GM19025 (cell line): Measurements from ENCODE around the gene CALN1.
"Not testable (repeated sequence)": the region's sequence is repeated elsewhere in the genome, so short reads cannot be mapped to it uniquely, and the experiment has no call there.

Source experiments
- ATAC-seq: cut with Tn5 transposase; IDR thresholded peaks from one replicate; pipeline ENCODE4 v1.9.1; 2021; ENCODE audit warnings: mild to moderate bottlenecking, low read depth, moderate library complexity; ENCODE audit not compliant: unreplicated experiment

CALN1 gene

DNA sequence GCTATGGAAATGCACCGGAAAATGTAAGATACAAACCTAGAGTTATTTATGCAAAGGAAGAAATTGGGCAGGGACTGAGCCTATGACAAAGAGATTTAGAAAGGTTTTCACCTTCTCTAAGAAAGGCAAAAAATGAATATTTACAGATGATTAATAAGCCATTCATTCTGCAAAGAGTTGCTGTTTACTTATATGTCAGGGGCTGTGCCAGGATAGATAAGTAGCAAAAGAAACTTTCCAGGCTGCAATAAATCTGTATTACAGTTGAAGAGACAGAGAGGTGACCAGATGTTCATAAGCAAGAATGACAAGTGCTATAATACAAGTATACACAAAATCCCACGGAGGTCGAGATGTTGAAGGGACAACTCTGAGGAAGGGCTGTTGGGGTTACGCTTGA lies 299.6 kb downstream of the CALN1 start:
- no peak for ATAC-seq

GRCh38 chr7:72111086-72111485 lies 301.1 kb downstream of the CALN1 start:
- ATAC-seq = no peak

GRCh38 chr7:72109566-72109965 lies 302.6 kb downstream of the CALN1 start:
- ATAC-seq = no peak

DNA sequence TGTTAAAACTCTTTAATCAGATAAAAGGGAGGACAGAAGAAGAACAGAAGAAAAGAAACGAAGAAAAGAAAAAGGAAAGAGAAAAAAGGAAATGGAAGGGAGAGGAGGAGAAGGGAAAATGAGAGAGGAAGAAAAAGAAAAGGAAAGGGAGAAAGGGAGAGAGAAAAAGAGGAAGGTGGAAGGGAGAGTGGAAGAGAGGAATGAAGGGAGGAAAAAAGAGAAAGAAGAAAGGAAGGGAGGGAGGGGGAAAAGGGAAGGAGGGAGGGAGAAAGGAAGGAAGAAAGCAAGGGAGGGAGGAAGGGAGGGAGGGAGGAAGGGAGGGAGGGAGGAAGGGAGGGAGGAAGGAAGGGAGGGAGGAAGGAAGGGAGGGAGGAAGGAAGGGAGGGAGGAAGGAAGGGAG lies 305.7 kb downstream of the CALN1 start:
- ATAC-seq = no peak

DNA sequence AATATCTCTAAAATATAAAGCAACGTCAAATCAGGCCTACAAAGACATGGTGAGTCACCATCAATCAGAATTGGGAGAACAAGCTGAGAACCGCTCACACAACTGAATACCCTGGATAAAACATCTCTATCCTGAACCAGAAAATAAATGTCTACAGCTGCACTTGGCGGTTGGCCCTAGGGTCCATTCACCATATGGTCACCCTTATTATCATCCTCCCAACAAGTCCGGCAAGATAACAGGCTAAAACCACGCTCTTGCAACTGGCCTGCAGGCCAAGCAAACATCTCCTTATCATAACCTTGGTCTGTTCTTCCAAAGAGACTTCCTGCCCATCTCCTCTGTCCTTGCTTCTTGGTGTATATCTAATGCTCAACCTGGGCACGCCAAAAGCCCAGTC lies 310.7 kb downstream of the CALN1 start:
- no peak for ATAC-seq

GRCh38 chr7:72099784-72100183 lies 312.4 kb downstream of the CALN1 start:
- no peak for ATAC-seq

GRCh38 chr7:72098807-72099580 lies 313.1 kb downstream of the CALN1 start:
- no peak for ATAC-seq

GRCh38 chr7:72097226-72097625 lies 314.9 kb downstream of the CALN1 start:
- no peak for ATAC-seq

GRCh38 chr7:72092769-72093168 lies 319.4 kb downstream of the CALN1 start:
- ATAC-seq = no peak

GRCh38 chr7:72087926-72088325 lies 324.2 kb downstream of the CALN1 start:
- no peak for ATAC-seq

DNA sequence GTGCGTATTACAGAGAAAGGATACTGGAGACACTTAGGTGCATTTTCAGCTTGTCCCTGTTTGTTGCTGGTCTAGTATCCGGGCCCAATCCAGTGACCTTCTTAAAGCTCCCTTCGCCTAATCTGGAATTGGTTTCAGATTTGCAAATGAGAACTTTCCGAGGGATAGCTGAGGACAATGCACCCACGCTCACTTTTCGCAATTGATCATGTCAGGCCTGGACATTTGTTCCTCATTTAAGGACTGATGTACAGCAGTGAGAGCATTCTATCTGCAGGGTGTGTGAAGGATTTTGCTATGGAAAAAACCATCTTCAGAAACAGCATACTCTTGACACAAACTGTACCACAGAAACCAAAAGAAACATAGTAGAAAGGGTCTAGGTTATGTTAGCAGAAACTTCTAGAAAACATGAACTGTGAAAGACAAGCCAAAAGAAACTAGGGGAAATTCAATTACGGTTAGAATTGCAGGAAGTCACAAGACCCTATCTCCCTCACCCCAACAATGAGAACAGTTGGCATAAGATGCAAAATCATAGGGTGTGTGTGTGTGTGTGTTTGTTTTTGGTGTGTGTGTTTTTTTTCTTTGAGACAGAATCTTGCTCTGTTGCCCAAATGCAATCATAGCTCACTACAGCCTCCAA lies 331.1 kb downstream of the CALN1 start:
- no peak for ATAC-seq

- no peak for ATAC-seq
These were observed 331.8 kb downstream of the CALN1 start for GRCh38 chr7:72080341-72080766.

GRCh38 chr7:72078856-72079255 lies 333.3 kb downstream of the CALN1 start:
- no peak for ATAC-seq

DNA sequence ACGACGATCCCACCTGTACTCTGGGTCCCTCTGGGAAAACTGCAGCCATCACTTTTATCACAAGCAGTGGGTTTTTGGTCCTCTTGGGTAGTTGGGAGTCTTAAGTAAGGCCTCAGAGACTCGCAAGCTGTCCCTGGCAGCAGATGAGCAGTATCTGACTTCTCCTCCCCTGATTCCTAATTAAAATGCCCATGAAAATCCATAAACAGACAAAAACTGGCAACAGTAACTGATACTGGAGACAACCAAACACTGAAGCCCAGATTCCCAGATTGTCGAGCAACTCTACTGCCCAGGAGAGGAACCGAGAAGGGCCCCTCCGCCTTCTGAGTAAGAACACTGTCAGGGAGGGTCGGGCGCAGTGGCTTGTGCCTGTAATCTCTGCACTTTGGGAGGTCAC lies 333.8 kb downstream of the CALN1 start:
- no peak for ATAC-seq

DNA sequence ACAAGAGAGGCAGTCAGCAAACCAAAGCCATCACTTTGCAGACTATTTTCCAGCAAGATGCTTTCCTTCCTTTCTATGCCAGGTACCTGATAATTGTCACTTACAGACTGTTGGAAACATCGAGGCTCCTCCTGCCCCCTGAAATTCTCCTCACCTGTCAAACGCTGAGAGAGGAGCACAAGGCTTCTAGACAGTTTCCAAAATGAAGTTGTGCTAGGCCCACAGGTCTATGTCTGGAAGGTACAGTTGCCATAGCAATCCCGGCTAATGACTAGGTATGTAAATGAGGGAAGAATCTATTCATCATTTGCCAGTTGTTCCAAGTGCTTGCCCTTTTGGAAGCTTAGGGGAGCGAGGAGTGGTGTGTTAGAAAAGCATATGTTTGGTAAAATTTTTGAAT lies 334.4 kb downstream of the CALN1 start:
- ATAC-seq = no peak

DNA sequence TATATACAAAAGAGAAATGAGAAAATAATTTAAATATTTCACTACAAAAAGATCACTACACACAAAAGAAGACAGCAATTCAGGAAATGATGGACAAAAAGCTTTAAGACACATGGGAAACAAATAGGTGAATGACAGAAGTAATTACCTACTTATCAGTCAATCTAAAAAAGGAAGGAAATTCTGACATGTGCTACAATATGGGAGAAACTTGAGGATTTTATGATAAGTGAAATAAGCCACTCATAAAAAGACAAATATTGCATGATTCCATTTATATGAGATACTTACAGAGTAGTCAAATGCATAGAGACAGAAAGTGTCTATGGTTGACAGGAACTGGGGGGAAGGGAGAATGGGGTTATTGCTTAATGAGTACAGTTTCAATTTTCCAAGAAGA lies 339.2 kb downstream of the CALN1 start:
- ATAC-seq = no peak

GRCh38 chr7:72069263-72069662 lies 342.9 kb downstream of the CALN1 start:
- no peak for ATAC-seq

DNA sequence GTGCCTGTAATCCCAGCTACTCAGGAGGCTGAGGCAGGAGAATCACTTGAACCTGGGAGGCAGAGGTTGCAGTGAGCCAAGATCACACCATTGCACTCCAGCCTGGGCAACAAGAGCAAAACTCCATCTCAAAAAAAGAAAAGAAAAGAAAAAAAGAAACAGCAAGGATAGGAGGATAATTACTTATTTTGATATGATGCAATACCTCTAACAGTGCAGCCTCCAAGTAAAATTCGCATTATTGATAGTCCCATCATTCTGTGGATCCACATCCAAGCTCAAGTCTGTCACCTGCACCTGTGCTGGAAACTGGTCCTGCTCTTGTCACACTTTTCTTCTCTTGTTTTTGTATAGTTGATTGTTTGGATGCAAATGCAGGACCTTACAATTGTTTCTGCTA lies 346.4 kb downstream of the CALN1 start:
- ATAC-seq = not testable (repeated sequence)

- ATAC-seq = no peak
These were observed 347.2 kb downstream of the CALN1 start for GRCh38 chr7:72064916-72065315.

DNA sequence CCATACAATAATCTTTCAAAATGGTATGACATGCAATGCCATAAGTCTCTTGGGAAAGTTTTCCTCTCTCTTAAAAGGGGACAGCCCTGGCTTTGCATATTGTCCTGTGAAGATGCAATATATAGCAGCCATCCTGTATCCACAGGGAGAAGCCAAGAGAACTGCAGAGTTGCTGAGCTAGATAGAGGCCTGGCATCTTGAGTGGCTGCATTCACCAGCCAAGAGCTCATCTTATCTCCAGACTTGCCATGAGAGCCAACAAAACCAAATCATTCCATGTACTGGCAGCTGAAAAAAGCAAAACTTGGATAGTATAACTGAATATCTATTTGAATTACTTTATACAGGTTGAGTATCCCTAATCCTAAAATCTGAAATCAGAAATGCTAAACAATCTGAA lies 348.8 kb downstream of the CALN1 start:
- ATAC-seq = no peak

DNA sequence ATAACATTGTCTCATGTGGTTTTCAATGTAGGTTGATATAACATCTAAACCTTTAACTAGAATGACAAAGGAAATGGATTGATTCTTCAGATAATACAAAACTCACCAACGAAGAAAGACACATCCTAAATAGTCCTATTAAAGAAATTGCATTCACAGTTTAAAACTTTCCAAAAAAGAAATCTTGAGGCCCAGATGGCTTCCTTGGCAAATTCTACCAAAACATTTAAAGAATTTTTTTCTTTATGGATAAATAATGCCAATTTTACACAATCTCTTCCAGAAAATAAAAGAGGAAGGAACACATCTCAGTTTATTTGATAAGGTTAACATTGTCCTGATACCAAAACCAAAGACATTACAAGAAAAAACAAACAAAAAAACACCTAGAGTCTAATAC lies 349.5 kb downstream of the CALN1 start:
- no peak for ATAC-seq

DNA sequence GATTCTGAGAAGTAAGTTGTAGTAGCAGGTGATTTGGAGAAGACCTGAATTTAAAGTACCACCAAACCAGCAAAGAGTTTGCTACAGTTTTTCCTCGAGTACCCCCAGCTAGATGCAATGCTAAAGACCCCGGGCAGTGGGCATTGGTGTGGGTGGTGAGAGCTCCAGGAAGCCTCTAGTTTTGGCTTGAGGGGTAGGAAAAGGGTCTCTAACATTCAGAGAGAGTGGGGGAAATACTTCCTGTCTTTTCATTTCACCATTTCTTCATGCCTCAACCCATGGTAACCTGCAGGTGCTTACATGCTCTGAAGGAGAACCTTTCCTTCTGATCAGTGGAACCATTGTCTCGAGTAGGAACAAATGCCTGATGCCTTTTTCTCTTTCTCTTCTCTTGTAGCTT lies 352.2 kb downstream of the CALN1 start:
- no peak for ATAC-seq
